Large intestine (tissue), 12 donors: ENCODE results near the gene SERPINA6. TPM values are rescaled to one million over a fixed set of nuclear protein-coding genes. Genes with fewer than 3 reads are reported as not detected.
"Not testable (repeated sequence)": the region's sequence is repeated elsewhere in the genome, so short reads cannot be mapped to it uniquely, and the experiment has no call there.

Source experiments
- DNase-seq, 2 donors: peaks; one replicate each; pipeline versions ENCODE4 v3.0.0 to v3.0.0-alpha.2; 2013
- H3K27ac ChIP-seq: one replicate; pipeline ENCODE4 v1.5.1; 2013; ENCODE audit warnings: low read length
- H3K27me3 ChIP-seq: 2 replicates; pipeline ENCODE4 v1.6.1; 2013; ENCODE audit warnings: low read length; ENCODE audit not compliant: control insufficient read depth, insufficient read depth
- H3K36me3 ChIP-seq: 2 replicates; pipeline ENCODE4 v1.6.1; 2013; ENCODE audit warnings: low read length; ENCODE audit not compliant: control insufficient read depth, insufficient read depth
- H3K4me1 ChIP-seq: one replicate; pipeline ENCODE4 v1.6.1; 2013; ENCODE audit warnings: low read length; ENCODE audit not compliant: control insufficient read depth, insufficient read depth
- H3K4me3 ChIP-seq: one replicate; pipeline ENCODE4 v1.5.1; 2013; ENCODE audit warnings: low read length
- H3K9me3 ChIP-seq: one replicate; pipeline ENCODE4 v1.6.1; 2013; ENCODE audit warnings: mild to moderate bottlenecking, low read depth, low read length, moderate library complexity; ENCODE audit not compliant: control insufficient read depth
- WGBS: methylation state at CpG from one replicate; pipeline ENCODE4 v1.1.5; 2013; ENCODE audit warnings: low lambda C conversion rate; ENCODE audit not compliant: insufficient coverage; 5-methylcytosine and 5-hydroxymethylcytosine counted together
- long read RNA-seq, 11 donors: transcript quantifications; one replicate each; lab custom pipeline, GENCODE V29; 2026
- polyA plus RNA-seq: library from polyadenylated mRNA; unstranded; fragments of 120-200 nt; gene quantifications from one replicate; pipeline ENCODE4 v1.2.1, GENCODE V29; 2013

The SERPINA6 gene
- 0.45 TPM for polyA plus RNA-seq
- long read RNA-seq, donor 1, result 0 reads
- long read RNA-seq, donor 2, result 0 reads
- long read RNA-seq, donor 3, result 0 reads
- long read RNA-seq, donor 4, partial matches to known transcripts, result 0 of 1 reads
- long read RNA-seq, donor 4, other reads (novel, unspliced or antisense), result 0 of 1 reads
- long read RNA-seq, donor 5, result 0 reads
- long read RNA-seq, donor 6, result 0 reads
- long read RNA-seq, donor 7, partial matches to known transcripts, result 0 of 1 reads
- long read RNA-seq, donor 7, other reads (novel, unspliced or antisense), result 0 of 1 reads
- long read RNA-seq, donor 8, result 0 reads
- long read RNA-seq, donor 9, result 0 reads
- long read RNA-seq, donor 10, result 0 reads
- long read RNA-seq, donor 11, result 0 reads

- Histone ChIP-seq H3K27me3 (no peaks in the 10 kb centered on the region), H3K36me3 (no peaks in the 10 kb centered on the region), H3K4me3 (no peak within 1 kb of the TSS), H3K4me1 (peaks cover 16% of the 10 kb centered on the region), H3K27ac (no peak within 1 kb of the TSS), H3K9me3 (no peaks in the 10 kb centered on the region)
- peak in 1 of 2 donors; percentile 31 for DNase-seq
- WGBS, result no CpG with 5 or more reads among the region's 15 CpGs
Measured at GRCh38 chr14:94322648-94323570, at the start of gene SERPINA6. SERPINA6 (minus strand) TSS chr14:94323336; CDS start chr14:94314648, 8,688 bp downstream.

- no peaks in the 10 kb centered on the region for H3K27me3 ChIP-seq
- H3K27ac ChIP-seq, result no peak overlapping the region
- H3K36me3 ChIP-seq, result peaks cover 4% of the 10 kb centered on the region
- H3K9me3 ChIP-seq, result no peaks in the 10 kb centered on the region
- DNase-seq, result no peak
- no CpG with 5 or more reads among the region's 13 CpGs for WGBS
- H3K4me1 ChIP-seq, result peaks cover 6% of the 10 kb centered on the region
- H3K4me3 ChIP-seq, result no peak overlapping the region
Measured at GRCh38 chr14:94372021-94372605, 49.0 kb upstream of the SERPINA6 start.

- DNase-seq, result no peak
- H3K4me3 ChIP-seq, result no peak overlapping the region
- H3K27ac ChIP-seq, result no peak overlapping the region
- no peaks in the 10 kb centered on the region for H3K36me3 ChIP-seq
- H3K27me3 ChIP-seq, result no peaks in the 10 kb centered on the region
- H3K9me3 ChIP-seq, result no peaks in the 10 kb centered on the region
- no CpG with 5 or more reads among the region's 6 CpGs for WGBS
- H3K4me1 ChIP-seq, result peaks cover 6% of the 10 kb centered on the region
Measured at GRCh38 chr14:94370524-94370910, 47.4 kb upstream of the SERPINA6 start.

GRCh38 chr14:94369766-94370523 lies 46.8 kb upstream of the SERPINA6 start:
- not testable (repeated sequence) for H3K27ac ChIP-seq, H3K4me1 ChIP-seq, H3K9me3 ChIP-seq, H3K27me3 ChIP-seq, DNase-seq, H3K4me3 ChIP-seq, H3K36me3 ChIP-seq
- no CpG with 5 or more reads among the region's 22 CpGs for WGBS

GRCh38 chr14:94368956-94369355 lies 45.8 kb upstream of the SERPINA6 start:
- no peaks in the 10 kb centered on the region for H3K27me3 ChIP-seq
- peaks cover 6% of the 10 kb centered on the region for H3K4me1 ChIP-seq
- H3K4me3 ChIP-seq, result no peak overlapping the region
- H3K36me3 ChIP-seq, result no peaks in the 10 kb centered on the region
- no peaks in the 10 kb centered on the region for H3K9me3 ChIP-seq
- WGBS, result no CpG with 5 or more reads among the region's 7 CpGs
- H3K27ac ChIP-seq, result no peak overlapping the region
- no peak for DNase-seq

GRCh38 chr14:94368243-94368590 lies 45.1 kb upstream of the SERPINA6 start:
- Histone ChIP-seq H3K4me1 (peaks cover 10% of the 10 kb centered on the region), H3K9me3 (no peaks in the 10 kb centered on the region), H3K4me3 (no peak overlapping the region), H3K27ac (no peak overlapping the region), H3K36me3 (no peaks in the 10 kb centered on the region), H3K27me3 (no peaks in the 10 kb centered on the region)
- no peak for DNase-seq
- WGBS, result no CpG with 5 or more reads among the region's 3 CpGs

GRCh38 chr14:94367347-94368242 lies 44.5 kb upstream of the SERPINA6 start:
- Histone ChIP-seq H3K27me3 (no peaks in the 10 kb centered on the region), H3K9me3 (no peaks in the 10 kb centered on the region), H3K27ac (no peak overlapping the region), H3K4me3 (no peak overlapping the region), H3K4me1 (peaks cover 16% of the 10 kb centered on the region), H3K36me3 (no peaks in the 10 kb centered on the region)
- WGBS, result no CpG with 5 or more reads among the region's 12 CpGs
- no peak for DNase-seq

GRCh38 chr14:94366146-94366915 lies 43.2 kb upstream of the SERPINA6 start, which contains the start of gene SERPINA2:
SERPINA2 (minus strand) TSS chr14:94366698.
- no peaks in the 10 kb centered on the region for H3K36me3 ChIP-seq
- peaks cover 27% of the 10 kb centered on the region for H3K4me1 ChIP-seq
- no peak within 1 kb of the TSS for H3K4me3 ChIP-seq
- H3K27ac ChIP-seq, result no peak within 1 kb of the TSS
- H3K27me3 ChIP-seq, result no peaks in the 10 kb centered on the region
- WGBS, result 75% methylated on average over 1 of the region's 14 CpGs
- no peak for DNase-seq
- H3K9me3 ChIP-seq, result no peaks in the 10 kb centered on the region

- no peaks in the 10 kb centered on the region for H3K36me3 ChIP-seq
- H3K4me3 ChIP-seq, result no peak overlapping the region
- H3K9me3 ChIP-seq, result no peaks in the 10 kb centered on the region
- H3K4me1 ChIP-seq, result peaks cover 32% of the 10 kb centered on the region
- no peak for DNase-seq
- no peak overlapping the region for H3K27ac ChIP-seq
- WGBS, result no CpG with 5 or more reads among the region's 3 CpGs
- no peaks in the 10 kb centered on the region for H3K27me3 ChIP-seq
Measured at GRCh38 chr14:94365624-94366023, 42.5 kb upstream of the SERPINA6 start.
